ENCODE results near the gene PPARD.

DNA sequence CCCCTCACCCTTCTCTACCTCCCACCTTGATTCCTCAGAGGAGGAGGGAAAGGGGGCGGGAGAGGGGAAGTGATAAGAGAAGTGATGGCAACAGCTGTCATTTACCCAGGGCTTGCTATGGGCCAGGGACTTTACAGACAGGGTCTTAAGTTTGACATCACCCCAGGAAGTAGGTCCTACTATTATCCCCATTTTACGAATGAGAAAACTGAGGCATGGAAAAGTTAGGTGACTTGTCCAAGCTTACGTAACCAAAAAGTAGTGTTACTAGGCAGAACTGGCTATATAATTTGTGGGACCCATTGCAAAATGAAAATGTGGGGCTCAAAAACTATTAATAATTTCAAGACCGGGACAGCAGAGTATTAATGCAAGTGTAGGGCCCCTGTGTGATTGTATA, 99.3 kb downstream of the PPARD start:
- TF ChIP-seq, protein P1, sequence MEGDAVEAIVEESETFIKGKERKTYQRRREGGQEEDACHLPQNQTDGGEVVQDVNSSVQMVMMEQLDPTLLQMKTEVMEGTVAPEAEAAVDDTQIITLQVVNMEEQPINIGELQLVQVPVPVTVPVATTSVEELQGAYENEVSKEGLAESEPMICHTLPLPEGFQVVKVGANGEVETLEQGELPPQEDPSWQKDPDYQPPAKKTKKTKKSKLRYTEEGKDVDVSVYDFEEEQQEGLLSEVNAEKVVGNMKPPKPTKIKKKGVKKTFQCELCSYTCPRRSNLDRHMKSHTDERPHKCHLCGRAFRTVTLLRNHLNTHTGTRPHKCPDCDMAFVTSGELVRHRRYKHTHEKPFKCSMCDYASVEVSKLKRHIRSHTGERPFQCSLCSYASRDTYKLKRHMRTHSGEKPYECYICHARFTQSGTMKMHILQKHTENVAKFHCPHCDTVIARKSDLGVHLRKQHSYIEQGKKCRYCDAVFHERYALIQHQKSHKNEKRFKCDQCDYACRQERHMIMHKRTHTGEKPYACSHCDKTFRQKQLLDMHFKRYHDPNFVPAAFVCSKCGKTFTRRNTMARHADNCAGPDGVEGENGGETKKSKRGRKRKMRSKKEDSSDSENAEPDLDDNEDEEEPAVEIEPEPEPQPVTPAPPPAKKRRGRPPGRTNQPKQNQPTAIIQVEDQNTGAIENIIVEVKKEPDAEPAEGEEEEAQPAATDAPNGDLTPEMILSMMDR (IDR thresholded peaks at IDR 0.05): no peak
- no peak for TF ChIP-seq POLR2A (IDR thresholded peaks at IDR 0.05)

Data from lower leg skin (tissue), 3 donors.